ENCODE measurements around the gene DNLZ. TPM values are rescaled to one million over a fixed set of nuclear protein-coding genes. Genes with fewer than 3 reads are reported as not detected.
"Not testable (repeated sequence)": the region's sequence is repeated elsewhere in the genome, so short reads cannot be mapped to it uniquely, and the experiment has no call there.

DNLZ gene
- total RNA-seq, 1 donor from 2014 or later = 31.5 TPM

- DNase-seq = peak; percentile 86
- H3K36me3 Mint-ChIP-seq (ENCODE audit: low read depth) = no peaks in the 10 kb centered on the region
- intact Hi-C loops (cut with micrococcal nuclease) = no loop called here
- H3K9me3 Mint-ChIP-seq = no peaks in the 10 kb centered on the region
- peaks cover 3% of the 10 kb centered on the region for H3K4me1 Mint-ChIP-seq
- peak within 1 kb of the TSS; percentile 73 for H3K4me3 Mint-ChIP-seq
- peak within 1 kb of the TSS; percentile 34 for H3K27ac Mint-ChIP-seq
- H3K27me3 Mint-ChIP-seq = no peaks in the 10 kb centered on the region
These were observed 36.1 kb downstream of the DNLZ start, which contains the start of gene GPSM1 for GRCh38 chr9:136327304-136327974. Gene GPSM1 (plus strand): TSS chr9:136327539. CDS start chr9:136327696, 157 bp downstream.

GRCh38 chr9:136326761-136327303 is 36.7 kb downstream of the DNLZ start:
- Mint-ChIP-seq H3K27me3 (no peaks in the 10 kb centered on the region), H3K9me3 (no peaks in the 10 kb centered on the region), H3K4me3 (peak overlapping the region; percentile 62), H3K4me1 (peaks cover 3% of the 10 kb centered on the region), H3K36me3 (ENCODE audit: low read depth) (no peaks in the 10 kb centered on the region), H3K27ac (peak overlapping the region; percentile 34)
- intact Hi-C loops (cut with micrococcal nuclease) = no loop called here
- no peak for DNase-seq

DNA sequence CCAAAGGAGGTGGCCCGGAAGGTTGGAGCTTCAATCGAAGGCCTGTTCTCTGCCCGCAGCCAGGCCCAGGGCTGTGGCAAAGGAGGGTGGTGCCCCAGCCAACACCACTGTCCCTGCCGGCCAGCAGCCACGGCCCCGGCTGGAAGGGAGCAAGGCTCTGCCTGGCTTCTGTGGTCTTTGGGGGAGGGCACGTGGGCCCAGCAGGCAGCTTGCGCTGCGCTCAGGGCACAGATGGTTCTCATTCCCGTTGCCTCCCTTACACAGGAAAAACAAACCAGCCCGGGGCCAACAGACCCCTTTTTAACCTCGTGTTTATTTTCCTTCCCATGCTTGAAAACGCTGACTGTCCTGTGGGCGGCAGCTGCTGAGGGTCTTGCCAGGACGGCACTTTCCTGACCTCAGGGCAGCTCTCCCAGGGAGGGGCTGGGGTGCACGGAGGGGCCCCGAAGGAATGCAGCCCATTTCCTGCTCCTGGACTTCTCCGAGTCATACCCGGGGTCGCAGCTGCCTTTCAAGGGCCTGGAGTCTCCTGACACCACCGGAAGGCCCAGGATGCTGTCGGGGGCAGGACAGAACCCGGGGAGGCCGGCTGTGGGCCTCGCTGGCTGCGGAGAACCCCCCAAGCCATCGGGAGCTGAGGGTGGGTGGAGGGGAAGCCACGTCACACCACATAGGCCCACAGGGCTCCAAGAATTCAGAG is 37.3 kb downstream of the DNLZ start:
- intact Hi-C loops (cut with micrococcal nuclease) = no loop called here
- DNase-seq = no peak
- peak overlapping the region; percentile 62 for H3K4me3 Mint-ChIP-seq
- H3K36me3 Mint-ChIP-seq (ENCODE audit: low read depth) = no peaks in the 10 kb centered on the region
- no peaks in the 10 kb centered on the region for H3K9me3 Mint-ChIP-seq
- no peak overlapping the region for H3K27ac Mint-ChIP-seq
- H3K4me1 Mint-ChIP-seq = peaks cover 3% of the 10 kb centered on the region
- no peaks in the 10 kb centered on the region for H3K27me3 Mint-ChIP-seq

- no peaks in the 10 kb centered on the region for H3K27me3 Mint-ChIP-seq
- peaks cover 3% of the 10 kb centered on the region for H3K4me1 Mint-ChIP-seq
- intact Hi-C loops (cut with micrococcal nuclease) = no loop called here
- H3K9me3 Mint-ChIP-seq = no peaks in the 10 kb centered on the region
- H3K27ac Mint-ChIP-seq = no peak overlapping the region
- DNase-seq = no peak
- no peaks in the 10 kb centered on the region for H3K36me3 Mint-ChIP-seq (ENCODE audit: low read depth)
- H3K4me3 Mint-ChIP-seq = no peak overlapping the region
These were observed 38.2 kb downstream of the DNLZ start for GRCh38 chr9:136325358-136325757.

DNA sequence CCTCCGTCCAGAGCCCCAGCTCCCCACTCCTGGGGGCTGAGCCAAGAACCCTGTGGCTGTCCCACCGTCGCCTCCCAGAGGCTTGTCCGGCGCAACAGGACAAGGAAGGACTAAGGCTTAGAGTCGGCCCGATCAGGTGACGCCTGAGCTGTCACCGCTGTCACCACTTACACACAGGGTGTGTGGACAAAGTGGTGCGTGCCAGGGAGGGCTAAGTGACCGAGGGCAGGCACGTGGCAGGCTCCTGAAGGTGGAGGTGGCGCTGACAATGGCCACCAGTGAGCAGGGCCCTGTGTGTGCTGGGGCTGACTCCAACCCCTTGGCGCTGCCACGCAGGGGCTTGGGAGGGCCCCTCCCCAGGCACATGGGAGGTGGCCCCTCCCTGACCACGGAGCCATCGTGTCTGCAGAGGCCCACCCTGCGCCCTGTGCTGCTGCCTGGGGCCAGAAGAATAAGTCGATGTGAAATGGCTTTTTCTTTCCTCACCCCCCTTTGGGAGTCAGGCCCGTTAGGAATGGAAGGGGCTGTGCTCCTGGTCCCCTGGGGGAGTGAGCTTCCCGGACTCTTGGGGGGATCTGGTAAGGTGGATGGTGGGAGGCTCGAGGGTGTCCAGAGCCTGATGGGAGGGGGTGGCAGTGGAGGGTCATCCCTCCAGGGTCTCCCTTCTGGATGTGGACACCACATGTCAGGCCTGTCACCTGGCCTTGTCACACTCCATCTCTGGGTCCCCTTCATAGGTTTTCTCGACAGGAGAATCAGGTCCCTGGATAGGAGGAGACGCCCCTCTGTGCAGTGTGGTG is 38.8 kb downstream of the DNLZ start:
- H3K27ac Mint-ChIP-seq = no peak overlapping the region
- no peak for DNase-seq
- peaks cover 3% of the 10 kb centered on the region for H3K4me1 Mint-ChIP-seq
- H3K9me3 Mint-ChIP-seq = no peaks in the 10 kb centered on the region
- intact Hi-C loops (cut with micrococcal nuclease) = no loop called here
- no peaks in the 10 kb centered on the region for H3K36me3 Mint-ChIP-seq (ENCODE audit: low read depth)
- H3K4me3 Mint-ChIP-seq = no peak overlapping the region
- no peaks in the 10 kb centered on the region for H3K27me3 Mint-ChIP-seq

- no peak overlapping the region for H3K27ac Mint-ChIP-seq
- H3K36me3 Mint-ChIP-seq (ENCODE audit: low read depth) = no peaks in the 10 kb centered on the region
- H3K4me1 Mint-ChIP-seq = no peaks in the 10 kb centered on the region
- no peaks in the 10 kb centered on the region for H3K9me3 Mint-ChIP-seq
- intact Hi-C loops (cut with micrococcal nuclease) = no loop called here
- no peaks in the 10 kb centered on the region for H3K27me3 Mint-ChIP-seq
- no peak overlapping the region for H3K4me3 Mint-ChIP-seq
- DNase-seq = no peak
These were observed 40.2 kb downstream of the DNLZ start for GRCh38 chr9:136323371-136323789.

GRCh38 chr9:136322756-136323330 is 40.7 kb downstream of the DNLZ start:
- H3K9me3 Mint-ChIP-seq = no peaks in the 10 kb centered on the region
- no peaks in the 10 kb centered on the region for H3K4me1 Mint-ChIP-seq
- DNase-seq = no peak
- intact Hi-C loops (cut with micrococcal nuclease) = no loop called here
- no peak overlapping the region for H3K4me3 Mint-ChIP-seq
- H3K27me3 Mint-ChIP-seq = no peaks in the 10 kb centered on the region
- no peak overlapping the region for H3K27ac Mint-ChIP-seq
- H3K36me3 Mint-ChIP-seq (ENCODE audit: low read depth) = no peaks in the 10 kb centered on the region

DNA sequence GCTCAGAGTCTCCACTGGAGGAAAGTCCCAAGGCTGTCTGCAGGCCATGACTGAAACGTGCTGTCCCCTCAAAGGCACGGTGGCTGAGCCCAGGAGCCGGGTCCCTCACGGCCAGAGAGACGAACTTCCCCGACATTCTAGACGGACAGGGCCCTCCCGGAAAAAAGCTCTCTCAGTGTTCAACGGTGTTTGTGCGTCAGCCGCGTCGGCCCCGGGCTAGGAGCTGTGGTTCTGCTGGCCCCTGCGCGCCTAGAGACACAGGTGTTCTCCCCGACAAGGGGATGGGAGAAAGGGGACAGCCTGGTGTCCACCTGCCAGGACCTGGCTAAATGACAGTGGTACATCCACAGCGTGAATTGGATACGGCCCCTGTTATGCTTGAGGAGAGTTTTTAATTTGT is 42.0 kb downstream of the DNLZ start:
- Mint-ChIP-seq H3K9me3 (peaks cover 1% of the 10 kb centered on the region), H3K27me3 (no peaks in the 10 kb centered on the region), H3K4me1 (no peaks in the 10 kb centered on the region), H3K27ac (no peak overlapping the region), H3K4me3 (no peak overlapping the region), H3K36me3 (ENCODE audit: low read depth) (no peaks in the 10 kb centered on the region)
- no peak for DNase-seq
- intact Hi-C loops (cut with micrococcal nuclease) = no loop called here

DNA sequence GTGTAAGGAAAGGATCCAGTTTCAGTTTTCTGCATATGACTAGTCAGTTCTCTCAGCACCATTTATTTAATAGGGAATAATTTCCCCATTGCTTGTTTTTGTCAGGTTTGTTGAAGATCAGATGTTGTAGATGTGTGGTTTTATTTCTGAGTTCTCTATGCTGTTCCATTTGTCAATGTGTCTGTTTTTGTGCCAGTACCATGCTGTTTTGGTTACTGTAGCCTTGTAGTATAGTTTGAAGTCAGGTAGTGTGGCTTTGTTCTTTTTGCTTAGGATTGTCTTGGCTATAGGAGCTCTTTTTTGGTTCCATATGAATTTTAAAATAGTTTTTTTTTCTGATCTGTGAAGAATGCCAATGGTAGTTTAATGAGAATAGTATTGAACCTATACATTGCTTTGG is 42.6 kb downstream of the DNLZ start:
- H3K36me3 Mint-ChIP-seq (ENCODE audit: low read depth); H3K4me1 Mint-ChIP-seq; intact Hi-C loops (cut with micrococcal nuclease); H3K27ac Mint-ChIP-seq; H3K27me3 Mint-ChIP-seq; H3K9me3 Mint-ChIP-seq; DNase-seq; H3K4me3 Mint-ChIP-seq: not testable (repeated sequence)

GRCh38 chr9:136319955-136320354 is 43.6 kb downstream of the DNLZ start:
- H3K9me3 Mint-ChIP-seq = peaks cover 14% of the 10 kb centered on the region
- DNase-seq; H3K4me3 Mint-ChIP-seq; H3K27me3 Mint-ChIP-seq; H3K36me3 Mint-ChIP-seq (ENCODE audit: low read depth); H3K4me1 Mint-ChIP-seq; H3K27ac Mint-ChIP-seq; intact Hi-C loops (cut with micrococcal nuclease): not testable (repeated sequence)

DNA sequence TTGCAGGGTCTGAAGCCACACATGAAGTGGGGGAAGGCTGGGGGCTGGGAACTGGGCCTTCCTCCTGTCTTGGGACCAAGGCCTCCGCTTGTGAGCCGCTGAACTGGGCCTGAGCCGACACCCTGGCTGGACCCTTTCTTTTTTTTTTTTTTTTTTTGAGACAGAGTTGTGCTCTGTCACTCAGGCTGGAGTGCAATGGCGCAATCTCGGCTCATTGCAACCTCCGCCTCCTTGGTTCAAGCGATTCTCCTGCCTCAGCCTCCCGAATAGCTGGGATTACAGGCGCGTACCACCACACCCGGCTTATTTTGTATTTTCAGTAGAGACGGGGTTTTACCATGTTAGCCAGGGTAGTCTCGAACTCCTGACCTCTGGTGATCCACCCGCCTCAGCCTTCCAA is 44.3 kb downstream of the DNLZ start:
- H3K4me1 Mint-ChIP-seq; H3K4me3 Mint-ChIP-seq; intact Hi-C loops (cut with micrococcal nuclease); H3K27ac Mint-ChIP-seq; H3K36me3 Mint-ChIP-seq (ENCODE audit: low read depth); H3K27me3 Mint-ChIP-seq; DNase-seq: not testable (repeated sequence)
- peaks cover 14% of the 10 kb centered on the region for H3K9me3 Mint-ChIP-seq

- no peak overlapping the region for H3K4me3 Mint-ChIP-seq
- H3K27me3 Mint-ChIP-seq = no peaks in the 10 kb centered on the region
- DNase-seq = no peak
- intact Hi-C loops (cut with micrococcal nuclease) = no loop called here
- no peak overlapping the region for H3K27ac Mint-ChIP-seq
- peaks cover 14% of the 10 kb centered on the region for H3K9me3 Mint-ChIP-seq
- no peaks in the 10 kb centered on the region for H3K4me1 Mint-ChIP-seq
- no peaks in the 10 kb centered on the region for H3K36me3 Mint-ChIP-seq (ENCODE audit: low read depth)
These were observed 44.7 kb downstream of the DNLZ start for GRCh38 chr9:136318776-136319241.

DNA sequence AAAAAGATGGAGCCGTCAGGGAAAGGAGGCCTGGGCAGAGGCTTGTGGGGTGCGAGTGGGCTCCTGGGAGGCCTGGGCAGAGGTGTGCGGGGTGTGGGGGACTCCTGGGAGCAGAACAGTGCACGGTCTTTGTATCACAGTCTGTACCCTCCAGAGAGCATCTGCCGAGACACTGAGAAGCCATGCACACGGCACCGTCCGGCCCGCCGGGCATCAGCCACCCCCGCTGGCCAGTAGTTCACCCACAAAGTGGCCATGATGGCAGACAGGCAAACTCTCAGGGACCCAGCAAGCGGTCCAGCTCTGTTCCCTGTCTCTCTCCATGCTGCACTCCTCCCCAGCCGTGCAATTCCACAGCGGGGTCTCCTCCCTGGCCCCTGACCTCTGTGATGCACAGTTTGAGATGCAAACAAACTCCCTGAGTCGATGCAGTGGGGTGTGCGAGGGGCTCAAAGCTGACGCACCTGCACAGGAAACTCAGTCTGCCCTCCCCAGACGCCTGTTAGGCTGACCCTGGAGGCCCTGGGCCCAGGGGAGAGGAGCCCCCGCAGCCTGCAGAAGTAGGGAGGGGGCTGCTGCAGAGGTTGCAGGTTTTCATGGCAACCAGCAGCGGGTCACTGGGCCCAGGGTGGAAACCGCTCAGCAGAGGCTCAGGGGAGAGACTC is 45.3 kb downstream of the DNLZ start:
- no peak for DNase-seq
- no peak overlapping the region for H3K4me3 Mint-ChIP-seq
- H3K27ac Mint-ChIP-seq = no peak overlapping the region
- H3K36me3 Mint-ChIP-seq (ENCODE audit: low read depth) = no peaks in the 10 kb centered on the region
- H3K4me1 Mint-ChIP-seq = no peaks in the 10 kb centered on the region
- H3K27me3 Mint-ChIP-seq = no peaks in the 10 kb centered on the region
- peaks cover 14% of the 10 kb centered on the region for H3K9me3 Mint-ChIP-seq
- intact Hi-C loops (cut with micrococcal nuclease) = no loop called here
